OCI-LY1 (cell line): ENCODE measurements around the gene ICAM5.
"Not testable (repeated sequence)": the region's sequence is repeated elsewhere in the genome, so short reads cannot be mapped to it uniquely, and the experiment has no call there.

Experiments used
- CTCF ChIP-seq: fragments of 200-600 bp; sonication (generic), shearing (Covaris generic); IDR thresholded peaks from 2 replicates; pipeline ENCODE4 v1.5.1; 2017; ENCODE audit warnings: mild to moderate bottlenecking, antibody characterized with exemption, low read length, moderate library complexity, mixed read lengths
- EZH2 ChIP-seq: fragments of 200-600 bp; sonication (generic), shearing (Covaris generic); IDR thresholded peaks from 2 replicates; pipeline ENCODE4 v1.8.0; 2017; ENCODE audit warnings: borderline replicate concordance, mixed run types, mild to moderate bottlenecking, antibody characterized with exemption, low read length, moderate library complexity, mixed read lengths

- not testable (repeated sequence) for TF ChIP-seq EZH2, CTCF
Observed at GRCh38 chr19:10336725-10337124, 47.0 kb downstream of the ICAM5 start.
